ENCODE results near the gene WWOX.

WWOX gene

DNA sequence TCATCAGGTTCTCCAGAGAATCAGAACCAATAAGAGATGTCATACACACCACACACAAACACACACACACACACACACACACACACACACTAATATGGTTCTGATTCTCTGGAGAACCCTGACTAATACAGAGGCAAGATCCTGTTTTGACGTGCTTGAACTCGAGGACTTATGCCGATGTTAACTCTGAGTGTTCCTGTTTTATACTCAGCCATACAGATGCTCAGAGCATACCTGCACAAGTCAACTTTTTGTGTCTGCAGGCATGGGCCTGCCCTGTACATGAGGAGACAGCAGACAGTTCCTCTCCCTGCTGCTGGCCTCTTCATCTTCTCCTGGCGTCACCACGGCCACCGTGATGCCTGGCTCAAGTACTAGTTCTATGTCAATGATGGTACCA is 635.9 kb downstream of the WWOX start:
- no peak for DNase-seq
- in situ Hi-C loops (cut with MboI; ENCODE audit: low pct_unique_long_range_greater_than_20kb, low sequenced_read_pairs) = no loop called here

DNA sequence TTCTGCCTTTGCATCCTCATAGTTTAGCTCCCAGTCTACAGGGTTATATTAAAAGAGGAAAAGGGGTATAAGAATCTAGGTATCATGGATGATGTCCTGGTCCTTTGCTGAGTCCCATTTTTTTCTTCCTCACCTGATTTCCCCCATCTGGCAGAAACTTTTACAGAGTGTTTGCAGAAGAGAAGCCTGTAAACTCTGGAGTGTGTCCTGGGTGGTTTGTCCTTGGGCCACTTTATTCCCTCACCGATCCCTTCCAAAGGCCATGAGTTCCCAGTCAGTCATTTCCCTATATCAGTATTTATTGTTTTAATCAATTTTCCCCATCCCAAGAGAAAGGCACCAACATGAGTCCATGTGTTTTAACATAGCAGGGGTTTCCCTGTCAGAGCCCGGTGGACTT is 638.2 kb downstream of the WWOX start:
- DNase-seq = no peak
- in situ Hi-C loops (cut with MboI; ENCODE audit: low pct_unique_long_range_greater_than_20kb, low sequenced_read_pairs) = no loop called here

DNA sequence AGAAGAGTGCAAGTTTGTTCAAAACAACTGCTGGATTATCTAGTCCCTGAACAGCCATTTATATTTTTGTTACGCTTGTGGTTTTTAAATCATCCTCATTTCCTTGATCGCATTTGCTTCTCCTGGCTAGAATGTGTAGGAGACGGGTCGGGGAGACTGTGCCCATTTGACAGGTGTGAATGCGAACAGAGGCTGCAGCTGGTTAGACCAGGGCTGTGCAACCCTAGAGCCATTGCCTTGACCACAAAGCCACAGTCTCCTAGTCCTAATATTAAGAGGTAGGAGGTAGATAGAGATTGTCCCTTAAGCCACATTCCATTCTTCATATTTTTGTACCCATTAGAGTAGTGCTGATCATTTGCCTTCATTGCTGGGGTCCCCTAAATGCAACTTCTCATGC is 639.1 kb downstream of the WWOX start:
- no peak for DNase-seq
- in situ Hi-C loops (cut with MboI; ENCODE audit: low pct_unique_long_range_greater_than_20kb, low sequenced_read_pairs) = no loop called here

DNA sequence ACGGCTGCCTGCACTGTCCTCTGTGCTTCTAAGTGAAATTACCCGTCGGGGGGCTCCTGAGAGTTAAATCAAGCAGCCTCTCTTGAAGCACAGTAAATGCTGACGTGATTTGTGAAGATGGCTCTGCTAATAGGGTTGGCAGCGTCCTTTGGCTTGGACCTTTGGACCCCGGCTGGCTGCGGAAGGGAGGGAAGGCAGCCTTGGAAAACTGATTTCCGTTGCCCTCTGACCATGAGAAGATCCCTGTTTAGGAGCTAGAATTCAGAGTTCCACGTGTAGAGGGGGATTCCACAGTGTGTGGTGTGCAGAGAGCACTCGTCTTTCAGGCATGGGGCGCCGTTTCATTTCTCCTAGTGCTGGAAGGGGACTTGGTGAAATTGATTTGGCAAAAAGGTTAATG is 640.8 kb downstream of the WWOX start:
- in situ Hi-C loops (cut with MboI; ENCODE audit: low pct_unique_long_range_greater_than_20kb, low sequenced_read_pairs) = no loop called here
- no peak for DNase-seq

DNA sequence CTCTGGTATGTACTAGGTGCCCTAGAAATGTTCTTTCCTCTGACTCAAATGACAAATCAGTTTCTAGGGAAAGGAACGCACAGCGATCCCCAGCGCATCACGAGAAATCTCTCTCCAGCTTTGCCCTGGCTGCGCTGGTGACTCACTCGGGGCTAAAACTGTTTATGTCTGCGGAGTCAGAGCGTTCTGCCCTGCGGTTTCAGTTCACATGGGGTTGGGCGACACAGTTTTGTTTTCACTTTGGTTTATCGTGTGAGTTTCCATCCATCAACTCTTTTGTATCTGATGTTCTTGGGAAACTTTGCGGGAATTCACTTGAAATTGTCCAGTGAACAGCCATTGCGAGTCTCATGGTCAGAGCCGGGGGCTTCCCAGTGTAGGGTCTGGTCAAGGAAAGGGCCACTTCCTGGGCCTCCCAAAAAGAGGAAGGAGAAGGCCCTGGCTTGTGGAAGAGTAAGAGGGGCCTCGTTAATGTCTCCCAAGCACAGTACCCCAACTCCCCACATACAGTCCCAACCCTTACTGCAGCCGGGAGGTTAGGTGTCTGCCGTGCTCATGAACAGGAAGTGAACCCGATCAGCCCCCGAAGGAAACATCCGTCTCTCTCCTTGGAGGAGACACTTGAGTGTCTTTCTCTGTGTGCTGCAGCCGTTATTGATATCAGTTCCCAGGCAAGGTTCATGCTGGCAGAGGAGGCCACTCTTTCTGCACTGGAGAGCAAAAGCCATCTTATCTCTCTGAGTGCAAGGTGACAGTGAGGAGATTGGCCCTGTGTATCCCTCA is 643.2 kb downstream of the WWOX start:
- in situ Hi-C loops (cut with MboI; ENCODE audit: low pct_unique_long_range_greater_than_20kb, low sequenced_read_pairs) = no loop called here
- DNase-seq = peak; percentile 52

DNA sequence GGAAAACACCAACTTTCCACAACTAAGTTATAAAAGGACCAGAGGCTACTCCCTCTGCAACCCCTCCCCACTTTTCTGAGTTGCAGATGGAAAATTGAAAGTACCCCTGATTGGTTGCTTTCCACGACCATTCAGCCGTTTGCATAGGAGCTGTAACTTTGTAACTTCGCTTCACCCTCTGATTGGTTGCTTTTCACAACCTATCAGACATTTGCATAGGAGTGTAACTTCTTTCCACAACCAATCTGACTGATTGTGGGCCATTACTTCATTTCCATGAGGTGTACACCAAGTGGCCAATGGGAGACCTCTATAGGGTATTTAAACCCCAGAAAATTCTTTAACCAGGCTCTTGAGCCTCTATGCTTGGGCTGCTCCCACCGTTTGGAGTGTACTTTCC is 644.1 kb downstream of the WWOX start:
- DNase-seq = no peak
- in situ Hi-C loops (cut with MboI; ENCODE audit: low pct_unique_long_range_greater_than_20kb, low sequenced_read_pairs) = no loop called here

DNA sequence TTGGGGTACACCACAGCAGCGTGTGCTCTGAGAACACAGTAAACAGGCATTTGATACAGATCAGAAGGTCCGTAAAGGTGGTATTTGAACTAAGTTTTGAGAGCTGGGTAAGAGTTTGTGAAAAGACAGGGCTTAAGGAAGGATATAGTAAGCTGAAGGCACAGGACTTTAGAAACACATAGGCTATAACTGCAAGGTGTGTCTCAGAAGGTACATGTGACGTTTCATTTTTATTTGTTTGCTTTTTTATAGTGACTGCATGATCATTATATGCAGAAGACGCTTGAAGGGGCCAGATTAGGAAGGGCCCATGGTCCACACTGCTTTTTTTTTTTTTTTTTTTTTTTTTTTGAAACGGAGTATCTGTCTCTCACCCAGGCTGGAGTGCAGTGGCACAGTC is 644.6 kb downstream of the WWOX start:
- in situ Hi-C loops (cut with MboI; ENCODE audit: low pct_unique_long_range_greater_than_20kb, low sequenced_read_pairs) = no loop called here
- DNase-seq = no peak

DNA sequence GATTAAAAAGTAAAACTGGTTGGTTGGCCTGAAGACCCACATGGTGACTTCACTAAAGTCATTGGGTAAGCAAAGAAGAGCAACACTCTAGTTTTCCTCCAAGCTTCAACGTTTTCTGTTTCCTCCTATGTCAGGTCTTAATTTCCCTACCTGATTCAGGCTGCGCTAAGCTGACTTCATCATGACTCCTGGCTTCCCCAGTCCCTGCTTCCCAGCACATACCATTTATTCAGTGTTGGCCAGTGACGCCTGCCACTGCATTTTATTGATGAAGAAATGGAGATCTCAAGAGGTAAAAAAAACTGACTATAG is 645.3 kb downstream of the WWOX start:
- in situ Hi-C loops (cut with MboI; ENCODE audit: low pct_unique_long_range_greater_than_20kb, low sequenced_read_pairs) = no loop called here
- no peak for DNase-seq

DNA sequence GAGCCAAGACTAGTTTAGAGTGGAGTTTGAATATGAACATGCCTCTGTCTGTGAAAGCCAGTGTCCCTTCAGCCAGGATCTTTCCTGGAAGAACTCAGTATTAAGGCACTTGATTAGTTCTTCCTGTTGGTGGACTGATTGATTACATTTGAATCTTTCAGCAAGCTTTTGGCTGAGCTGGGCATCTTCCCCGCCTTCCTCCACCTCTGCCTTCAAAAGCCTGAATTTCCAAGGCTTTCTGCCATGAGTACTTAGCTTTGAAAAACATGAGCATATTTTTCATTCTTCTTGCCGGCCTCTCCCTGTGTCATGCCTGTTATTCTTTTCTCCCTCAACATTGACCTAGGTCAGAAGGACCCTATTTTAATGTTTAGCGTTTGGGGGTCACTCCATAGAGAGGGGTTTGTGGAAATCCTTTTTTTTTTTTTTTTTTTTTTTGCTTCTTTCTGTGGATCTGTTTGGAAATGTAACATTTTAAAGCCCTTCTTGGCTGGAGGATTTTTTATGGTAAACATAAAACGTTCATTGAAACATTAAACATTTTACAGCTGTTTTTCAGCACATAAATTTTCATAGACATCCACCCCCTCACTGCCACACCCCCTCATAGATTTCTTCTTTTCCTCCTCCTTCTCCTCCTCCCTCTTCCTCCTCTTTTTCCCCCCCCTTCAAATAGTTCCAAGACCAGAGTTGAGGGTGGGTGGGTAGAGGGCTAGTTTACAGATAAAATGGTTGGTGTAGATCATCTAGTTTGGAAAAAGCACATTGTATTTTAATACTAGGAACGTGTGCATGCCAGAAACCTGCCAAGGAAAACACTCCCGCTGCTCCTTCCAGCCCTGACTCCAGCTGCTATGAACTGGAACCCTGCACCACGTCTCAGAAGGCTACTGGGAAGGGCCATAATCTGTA is 645.9 kb downstream of the WWOX start:
- in situ Hi-C loops (cut with MboI; ENCODE audit: low pct_unique_long_range_greater_than_20kb, low sequenced_read_pairs) = no loop called here
- DNase-seq = no peak

DNA sequence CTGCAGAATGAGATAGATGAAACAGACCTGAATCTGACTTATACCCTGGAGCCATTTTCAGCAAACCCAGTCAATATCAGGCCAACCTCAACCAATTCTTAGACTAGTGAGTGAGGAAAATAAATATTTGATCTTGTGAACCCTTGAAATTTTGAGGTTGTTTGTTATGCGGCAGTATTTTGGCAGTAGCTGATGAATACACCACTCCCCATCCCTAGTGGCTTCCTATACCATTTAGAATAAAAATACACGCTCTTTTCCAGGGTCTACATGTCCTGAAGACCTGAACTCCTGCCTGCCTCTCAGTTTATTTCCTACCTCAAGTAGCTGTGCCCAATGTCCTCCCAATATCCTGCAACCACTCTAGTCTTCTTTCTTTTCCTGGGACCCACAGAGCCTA is 647.3 kb downstream of the WWOX start:
- in situ Hi-C loops (cut with MboI; ENCODE audit: low pct_unique_long_range_greater_than_20kb, low sequenced_read_pairs) = no loop called here
- no peak for DNase-seq

DNA sequence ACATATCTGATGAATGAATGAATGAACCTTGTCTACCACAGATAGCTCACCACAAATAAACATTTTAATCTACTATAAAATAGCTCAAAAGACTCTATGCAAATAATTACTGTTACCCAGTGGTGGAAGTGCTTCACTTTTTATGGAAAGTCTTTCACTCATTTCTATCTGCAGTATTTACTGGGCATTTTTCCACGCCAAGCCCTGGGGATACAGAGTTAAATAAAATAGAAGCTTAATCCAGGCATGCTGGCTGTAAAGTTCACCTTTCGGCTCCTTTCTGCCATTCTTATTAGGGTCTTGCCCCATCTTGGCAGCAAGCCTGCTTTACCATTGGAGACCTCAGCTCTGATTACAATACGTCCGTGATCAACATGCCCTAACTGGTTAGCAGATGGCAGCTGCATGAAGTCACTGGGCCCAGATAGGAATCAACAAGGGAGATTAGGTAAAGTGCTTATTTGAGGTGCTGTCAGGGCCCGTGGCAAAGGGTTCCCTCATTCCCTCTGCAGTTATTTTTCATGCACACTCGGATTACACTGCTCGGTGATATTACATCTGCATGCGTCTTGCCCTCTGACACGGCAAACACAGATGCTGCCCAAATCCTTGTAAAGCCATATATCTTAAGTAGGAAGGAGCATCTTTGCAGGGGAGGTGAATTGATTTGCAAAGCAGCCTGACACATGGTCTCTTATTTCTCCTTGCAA is 648.9 kb downstream of the WWOX start:
- in situ Hi-C loops (cut with MboI; ENCODE audit: low pct_unique_long_range_greater_than_20kb, low sequenced_read_pairs) = no loop called here
- DNase-seq = no peak

DNA sequence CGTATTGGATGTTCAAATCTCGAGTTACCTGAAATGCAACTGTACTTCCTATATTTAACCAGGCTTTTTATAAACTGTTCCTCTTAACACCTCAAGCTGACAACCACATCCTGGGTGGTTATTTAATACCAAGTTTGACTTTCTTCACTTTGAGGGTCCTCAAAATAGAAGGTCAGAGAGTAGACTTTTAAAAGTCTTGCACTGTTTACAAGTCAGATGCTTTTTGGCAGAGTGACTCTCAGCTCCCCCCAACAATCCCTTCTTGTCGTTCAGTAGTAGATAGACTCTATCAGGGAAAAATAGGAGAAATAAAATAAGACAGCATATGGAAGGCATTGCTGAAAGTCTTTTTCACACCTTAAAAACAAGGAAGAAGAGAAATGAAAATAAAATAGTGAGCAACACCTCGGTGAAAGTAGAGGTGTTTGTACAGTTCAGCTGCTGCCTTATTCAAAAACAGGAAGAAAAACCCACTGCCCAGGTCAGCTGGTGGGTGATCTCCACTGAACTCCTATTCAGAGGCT is 650.4 kb downstream of the WWOX start:
- in situ Hi-C loops (cut with MboI; ENCODE audit: low pct_unique_long_range_greater_than_20kb, low sequenced_read_pairs) = no loop called here
- DNase-seq = no peak

DNA sequence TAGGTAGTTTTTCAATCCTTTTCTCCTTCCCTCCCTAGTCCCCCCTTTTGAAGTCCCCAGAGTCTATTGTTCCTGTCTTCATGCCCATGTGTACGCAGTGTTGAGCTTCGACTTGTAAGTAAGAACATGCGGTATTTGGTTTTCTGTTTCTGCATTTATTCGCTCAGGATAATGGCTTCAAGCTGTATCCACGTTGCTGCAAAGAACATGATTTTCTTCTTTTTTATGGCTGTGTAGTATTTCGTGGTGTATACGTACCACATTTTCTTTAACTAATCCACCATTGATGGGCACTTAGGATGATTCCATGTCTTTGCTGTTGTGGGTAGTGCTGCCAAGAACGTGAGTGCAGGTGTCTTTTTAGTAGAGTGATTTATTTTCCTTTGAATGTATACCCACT is 651.2 kb downstream of the WWOX start:
- in situ Hi-C loops (cut with MboI; ENCODE audit: low pct_unique_long_range_greater_than_20kb, low sequenced_read_pairs) = no loop called here

DNA sequence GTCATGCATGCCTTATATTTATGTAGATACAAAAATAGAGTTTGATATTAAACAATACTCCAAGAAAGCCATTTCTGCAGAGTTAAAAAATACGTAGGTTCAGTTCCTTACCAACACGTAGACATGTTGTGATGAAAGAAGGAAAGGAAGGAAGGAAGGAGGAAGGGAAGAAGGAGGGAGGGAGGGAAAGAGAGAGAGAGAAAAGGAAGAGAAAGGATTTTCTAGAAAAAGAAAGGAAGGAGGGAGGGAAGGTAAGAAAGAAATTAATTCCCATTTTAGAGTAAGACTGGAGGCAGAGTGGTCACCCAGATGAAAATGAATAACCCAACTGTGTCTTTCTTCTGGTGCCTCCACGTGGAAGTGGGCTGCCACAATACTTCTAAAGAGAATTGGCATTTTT is 652.1 kb downstream of the WWOX start:
- in situ Hi-C loops (cut with MboI; ENCODE audit: low pct_unique_long_range_greater_than_20kb, low sequenced_read_pairs) = no loop called here
- no peak for DNase-seq

More for the DNA sequence above, 651.2 kb downstream of the WWOX start:
- DNase-seq = no peak

DNA sequence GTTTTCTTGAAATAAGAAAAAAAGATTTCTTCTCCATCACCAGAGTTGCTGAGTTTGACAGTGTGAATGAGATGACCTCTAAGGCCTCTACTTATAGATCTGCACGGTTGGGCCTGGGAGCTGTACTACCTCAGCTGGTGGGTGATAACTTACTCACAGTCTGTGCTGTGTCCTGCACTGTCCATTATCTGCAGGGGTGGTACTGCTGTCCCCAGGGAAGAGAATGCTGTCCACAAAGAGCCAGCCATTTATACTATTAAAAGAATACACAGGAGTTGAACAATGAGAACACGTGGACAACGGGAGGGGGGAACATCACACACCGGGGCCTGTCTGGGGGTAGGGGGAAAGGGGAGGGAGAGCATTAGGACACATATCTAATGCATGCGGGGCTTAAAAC is 655.3 kb downstream of the WWOX start:
- in situ Hi-C loops (cut with MboI; ENCODE audit: low pct_unique_long_range_greater_than_20kb, low sequenced_read_pairs) = no loop called here
- DNase-seq = no peak

DNA sequence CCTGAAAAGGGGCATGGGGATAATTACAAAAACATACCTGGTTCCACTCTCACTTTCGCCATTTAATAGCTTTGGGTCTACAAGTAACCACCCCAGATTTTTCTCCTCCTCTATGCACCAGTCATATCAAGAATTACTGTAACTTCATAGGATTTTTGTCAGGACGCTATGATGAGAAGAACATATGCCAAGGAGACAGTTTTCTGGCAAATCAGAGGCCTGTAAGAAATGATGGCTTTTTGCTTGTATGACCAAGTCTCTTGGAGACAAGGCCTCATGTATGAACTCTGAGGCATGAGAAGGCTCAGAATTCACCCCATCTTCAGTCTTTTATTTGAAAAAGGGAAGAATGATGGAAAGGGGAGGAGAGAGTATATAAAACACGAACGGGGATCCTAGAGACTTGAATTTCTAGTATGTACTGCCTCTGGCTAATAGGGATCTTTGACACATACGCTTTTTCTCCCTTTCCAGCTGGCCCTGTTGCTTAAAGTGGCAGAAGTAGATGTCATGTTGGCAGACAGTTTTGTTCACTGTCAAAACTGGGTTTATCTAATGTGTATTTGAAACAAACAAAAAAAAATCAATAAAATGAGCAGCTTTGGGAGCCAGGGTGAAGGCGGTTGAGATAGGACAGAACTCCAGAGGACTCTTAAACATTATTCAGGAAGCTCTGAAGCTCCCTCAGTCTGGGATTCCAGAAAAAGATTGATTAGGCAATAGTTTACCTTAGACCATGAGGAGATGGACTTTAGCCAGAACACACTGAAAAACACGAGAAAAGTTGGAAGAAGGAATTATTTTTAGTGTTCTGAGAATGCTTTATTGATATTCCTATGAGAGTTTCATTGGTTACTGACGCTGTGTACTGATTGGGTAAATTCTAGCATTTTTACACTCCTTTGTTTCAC is 656.6 kb downstream of the WWOX start:
- in situ Hi-C loops (cut with MboI; ENCODE audit: low pct_unique_long_range_greater_than_20kb, low sequenced_read_pairs) = no loop called here
- DNase-seq = no peak

DNA sequence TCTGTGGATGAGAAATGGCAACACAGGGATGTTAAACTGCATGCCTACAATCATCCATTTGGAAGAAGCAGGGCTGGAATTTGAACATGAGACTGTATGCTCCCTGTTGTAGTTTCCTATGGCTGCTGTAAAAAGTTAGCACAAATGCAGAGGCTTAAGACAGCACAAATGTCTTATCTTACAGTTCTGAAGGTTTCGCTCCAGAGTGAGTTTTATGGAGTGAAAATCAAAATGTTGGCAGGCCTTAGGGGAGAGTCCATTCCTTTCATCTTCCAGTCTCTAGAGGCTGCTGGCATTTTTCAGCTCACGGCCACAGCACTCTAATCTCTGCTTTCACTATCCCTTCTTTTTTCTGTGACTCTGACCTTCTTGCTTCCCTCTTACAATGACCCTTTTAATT is 660.1 kb downstream of the WWOX start:
- in situ Hi-C loops (cut with MboI; ENCODE audit: low pct_unique_long_range_greater_than_20kb, low sequenced_read_pairs) = no loop called here
- DNase-seq = no peak

DNA sequence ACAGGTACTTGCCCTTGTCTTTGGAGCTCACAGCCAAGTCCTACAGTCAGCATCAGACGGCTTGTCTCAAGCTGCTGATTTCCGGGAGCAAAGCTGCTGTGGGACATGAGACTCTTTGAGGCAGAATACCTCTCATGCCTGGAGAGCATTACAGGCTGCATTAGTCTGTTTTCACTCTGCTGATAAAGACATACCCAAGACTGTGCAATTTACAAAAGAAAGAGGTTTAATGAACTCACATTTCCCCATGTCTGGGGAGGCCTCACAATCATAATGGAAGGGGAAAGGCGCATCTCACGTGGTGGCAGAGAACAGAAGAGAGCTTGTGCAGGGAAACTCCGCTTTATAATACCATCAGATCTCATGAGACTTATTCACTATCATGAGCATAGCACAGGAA is 661.2 kb downstream of the WWOX start:
- no peak for DNase-seq
- in situ Hi-C loops (cut with MboI; ENCODE audit: low pct_unique_long_range_greater_than_20kb, low sequenced_read_pairs) = no loop called here

DNA sequence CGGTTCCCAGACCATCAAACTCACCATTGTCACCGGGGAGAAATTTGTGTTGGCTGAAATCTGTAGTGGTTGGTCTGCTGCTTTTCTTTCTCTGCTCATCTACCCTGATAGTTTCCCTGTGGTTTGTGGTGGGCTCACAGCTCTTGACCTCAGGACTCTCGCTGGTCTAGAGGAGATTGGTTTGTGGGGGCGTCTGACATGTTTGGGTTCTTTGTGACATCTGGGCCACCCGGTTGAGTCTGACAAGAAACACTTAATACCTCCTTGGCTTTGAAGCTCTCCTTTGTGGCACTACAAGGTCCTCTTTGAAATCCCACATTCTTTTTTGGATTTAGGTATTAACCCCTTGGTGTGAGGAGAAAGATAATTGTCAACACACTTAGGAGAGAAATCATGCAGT is 662.0 kb downstream of the WWOX start:
- no peak for DNase-seq
- in situ Hi-C loops (cut with MboI; ENCODE audit: low pct_unique_long_range_greater_than_20kb, low sequenced_read_pairs) = no loop called here
